NCI-H446 treated with DMSO at 0.1 percent for 48 hours (cell line): ENCODE results near the gene DIPK1B.
"Not testable (repeated sequence)": the region's sequence is repeated elsewhere in the genome, so short reads cannot be mapped to it uniquely, and the experiment has no call there.

Experiments used
- DNase-seq: peaks from one replicate; lab custom pipeline; 2025; lab: John Stamatoyannopoulos, UW

Gene DIPK1B

DNA sequence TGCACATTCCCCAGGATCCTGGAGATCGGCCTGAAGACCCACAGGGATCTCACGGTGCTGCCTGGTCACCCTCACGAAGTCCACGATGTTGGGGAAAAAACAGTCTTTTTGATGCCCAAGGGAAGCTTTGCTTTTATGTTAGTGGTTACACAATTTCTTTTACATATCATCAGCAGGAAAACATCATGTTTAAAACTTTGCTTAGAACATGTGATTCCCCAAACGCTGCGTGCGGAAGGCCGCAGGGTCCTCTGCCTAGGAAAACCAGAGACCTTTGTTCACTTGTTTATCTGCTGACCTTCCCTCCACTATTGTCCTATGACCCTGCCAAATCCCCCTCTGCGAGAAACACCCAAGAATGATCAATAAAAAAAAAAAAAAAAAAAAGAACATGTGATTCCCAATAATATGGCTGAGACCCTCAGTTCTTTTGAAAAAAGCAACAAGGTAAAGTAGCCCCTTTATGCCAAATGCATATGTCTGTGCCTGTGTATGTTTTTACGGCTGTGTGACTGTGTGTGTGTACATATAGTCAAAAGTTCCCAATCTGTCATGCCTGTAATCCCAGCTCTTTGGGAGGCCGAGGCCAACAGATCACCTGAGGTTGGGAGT, 13.6 kb upstream of the DIPK1B start:
- no peak for DNase-seq

- no peak for DNase-seq
Measured at GRCh38 chr9:136700304-136700703, 12.1 kb upstream of the DIPK1B start.

DNA sequence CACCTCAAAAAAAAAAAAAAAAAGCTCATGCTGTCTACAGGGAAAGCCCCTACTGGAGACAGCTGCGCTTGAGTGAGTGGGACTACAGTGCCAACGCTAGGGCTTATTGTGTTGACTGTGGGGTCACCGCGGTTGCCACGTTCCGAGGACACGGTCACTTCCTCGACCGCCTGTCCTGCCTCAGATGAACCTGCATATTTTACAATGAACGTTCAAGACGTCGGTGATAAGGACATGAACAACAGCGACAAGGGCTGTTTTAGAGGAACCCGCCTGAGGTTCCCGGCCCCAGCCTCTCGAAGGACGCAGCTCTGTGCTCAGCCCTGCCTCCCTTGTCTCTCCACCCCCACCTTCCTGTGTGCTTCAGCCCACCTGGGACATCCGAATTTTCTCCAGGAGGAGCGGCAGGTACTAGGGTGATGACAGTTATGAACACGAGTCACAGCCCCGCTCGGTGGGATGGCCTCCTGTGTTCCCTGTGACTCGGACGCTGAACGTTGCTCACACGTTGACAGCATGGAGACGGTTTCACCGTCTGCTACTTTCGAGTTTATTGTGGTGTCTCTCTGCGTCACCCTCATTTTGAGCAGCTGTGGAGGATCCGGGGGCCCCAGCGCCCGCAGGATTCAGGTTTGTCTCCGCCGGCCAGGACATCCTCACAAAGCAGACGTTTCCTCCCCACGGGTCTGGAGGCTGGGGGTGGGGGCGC, 11.3 kb upstream of the DIPK1B start:
- no peak for DNase-seq

GRCh38 chr9:136701668-136702053, 10.7 kb upstream of the DIPK1B start:
- DNase-seq: no peak

DNA sequence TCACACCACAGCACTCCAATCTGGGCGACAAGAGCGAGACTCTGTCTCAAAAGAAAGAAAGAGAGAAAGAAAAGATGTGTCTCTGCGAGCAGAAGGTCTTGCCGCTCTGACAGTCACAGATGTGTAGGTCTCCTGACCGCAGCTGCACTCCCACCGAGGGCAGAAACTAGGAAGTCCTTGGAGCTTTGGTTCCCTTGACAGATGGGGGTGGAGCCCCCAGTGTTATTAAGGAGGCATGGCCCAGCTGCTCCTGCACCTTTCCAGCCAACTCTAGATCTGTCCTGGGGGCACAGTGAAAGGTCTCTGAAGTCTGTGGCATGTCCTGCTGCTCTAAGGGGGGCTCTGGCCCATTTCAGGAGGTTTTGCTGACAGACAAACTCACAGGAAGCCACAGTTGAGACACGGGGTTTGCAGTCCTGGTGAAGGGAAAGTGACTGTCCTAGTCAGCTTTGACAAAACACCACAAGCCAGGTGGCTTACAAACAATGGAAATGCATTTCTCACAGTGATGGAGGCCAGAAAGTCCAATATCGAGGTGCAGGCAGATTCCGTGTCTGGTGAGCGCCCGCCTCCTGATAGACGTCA, 9.0 kb upstream of the DIPK1B start:
- DNase-seq: no peak

GRCh38 chr9:136704741-136705140, 7.6 kb upstream of the DIPK1B start:
- DNase-seq: not testable (repeated sequence)

GRCh38 chr9:136705564-136705963, 6.8 kb upstream of the DIPK1B start:
- no peak for DNase-seq

DNA sequence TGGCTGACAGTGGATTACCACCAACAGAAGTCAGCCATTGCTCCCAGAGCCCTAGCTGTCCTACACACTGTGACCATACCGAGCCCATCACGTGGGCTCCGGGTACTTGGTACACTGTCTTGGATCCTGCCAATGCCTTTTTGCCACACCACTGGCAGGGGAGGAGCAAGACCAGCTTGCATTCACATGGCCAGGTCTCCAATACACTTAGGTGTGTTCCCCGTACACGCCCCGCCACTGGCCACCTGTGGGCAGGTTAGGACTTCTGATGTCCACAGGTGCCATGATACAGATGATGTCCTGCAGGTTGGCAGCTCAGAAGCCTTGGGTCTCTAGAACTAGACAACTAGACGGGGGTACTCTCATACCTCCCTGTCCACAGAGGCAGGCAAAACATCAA, 5.4 kb upstream of the DIPK1B start:
- no peak for DNase-seq

DNA sequence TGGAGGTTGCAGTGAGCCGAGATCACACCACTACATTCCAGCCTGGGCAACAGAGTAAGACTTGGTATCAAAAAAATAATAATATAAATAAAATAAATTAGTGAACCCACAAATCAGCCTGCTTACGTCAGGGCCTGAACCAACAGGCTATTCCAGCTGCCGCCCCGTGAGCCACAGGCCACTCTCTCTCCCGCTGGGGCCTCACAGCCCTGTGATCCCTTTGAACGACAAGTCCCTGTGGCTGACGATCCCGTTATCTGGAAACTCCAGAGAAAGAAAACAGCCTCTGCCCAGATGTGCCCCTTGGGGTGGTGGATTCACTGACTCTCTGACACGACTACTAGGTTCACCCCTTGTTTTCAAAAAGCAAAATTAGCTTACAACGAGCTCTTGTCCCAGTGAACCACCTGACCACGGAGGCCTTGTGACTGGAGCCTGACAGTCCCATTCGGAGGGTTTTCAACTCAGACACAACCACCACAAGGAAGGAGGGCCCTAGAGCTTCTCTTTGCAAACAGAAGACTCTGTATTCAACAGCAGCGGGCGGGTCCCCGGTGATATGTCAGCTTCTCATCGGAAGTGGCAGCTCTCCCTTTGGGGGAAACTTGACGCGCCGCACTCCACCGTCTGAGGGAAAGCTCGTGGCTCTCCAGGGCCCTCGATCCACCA, 4.4 kb upstream of the DIPK1B start:
- no peak for DNase-seq

DNA sequence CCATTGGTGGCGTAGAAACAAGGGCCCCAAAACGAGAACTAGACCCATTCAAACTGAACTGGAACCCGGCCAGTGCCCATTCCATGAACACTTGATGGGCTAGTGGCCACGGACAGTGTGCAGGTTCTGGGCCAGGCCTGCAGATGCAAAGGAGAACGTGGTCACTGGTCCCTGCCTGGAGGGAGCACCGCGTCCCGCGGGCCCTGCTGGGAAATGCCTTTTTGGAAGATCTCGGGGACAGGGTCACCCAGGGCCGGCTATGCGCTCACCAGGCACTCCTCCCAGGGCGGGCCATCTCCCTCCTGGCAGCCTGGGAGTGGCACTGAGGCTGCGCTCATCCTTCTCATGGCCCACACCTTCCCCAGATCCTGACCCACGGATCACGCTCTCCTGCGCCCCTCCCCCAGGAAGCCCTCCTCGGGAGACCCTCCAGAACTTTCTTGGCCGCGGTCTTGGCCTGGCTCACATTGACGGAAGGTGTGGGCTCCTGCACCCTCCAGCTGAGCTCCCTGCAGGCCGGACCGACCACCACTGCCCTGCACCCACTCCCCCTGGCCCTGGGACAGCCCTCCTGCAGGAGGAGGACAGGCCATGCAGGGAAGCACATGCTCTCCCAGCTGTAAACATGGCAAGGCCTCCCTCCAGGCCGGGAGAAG, 2.8 kb upstream of the DIPK1B start:
- DNase-seq: no peak

- no peak for DNase-seq
Measured at GRCh38 chr9:136710543-136710942, 1.8 kb upstream of the DIPK1B start.

DNA sequence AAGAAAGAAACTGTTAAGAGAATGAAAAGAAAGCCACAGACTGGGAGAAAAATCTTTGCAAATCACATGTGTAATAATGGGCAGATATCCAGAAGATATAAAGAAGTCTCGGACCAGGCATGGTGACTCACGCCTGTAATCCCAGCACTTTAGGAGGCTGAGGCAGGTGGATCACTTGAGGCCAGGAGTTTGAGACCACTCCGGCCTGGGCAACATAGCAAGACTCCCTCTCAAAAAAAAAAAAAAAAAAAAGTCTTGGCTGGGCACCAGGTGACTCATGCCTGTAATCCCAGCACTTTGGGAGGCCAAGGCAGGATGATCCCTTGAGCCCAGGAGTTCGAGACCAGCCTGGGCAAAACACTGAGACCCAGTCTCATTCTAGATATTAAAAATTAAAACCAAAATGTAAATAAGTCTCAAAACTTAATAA, 1.1 kb upstream of the DIPK1B start:
- not testable (repeated sequence) for DNase-seq

- no peak for DNase-seq
Measured at GRCh38 chr9:136712690-136713544, 545 bp downstream of the DIPK1B start.

DNA sequence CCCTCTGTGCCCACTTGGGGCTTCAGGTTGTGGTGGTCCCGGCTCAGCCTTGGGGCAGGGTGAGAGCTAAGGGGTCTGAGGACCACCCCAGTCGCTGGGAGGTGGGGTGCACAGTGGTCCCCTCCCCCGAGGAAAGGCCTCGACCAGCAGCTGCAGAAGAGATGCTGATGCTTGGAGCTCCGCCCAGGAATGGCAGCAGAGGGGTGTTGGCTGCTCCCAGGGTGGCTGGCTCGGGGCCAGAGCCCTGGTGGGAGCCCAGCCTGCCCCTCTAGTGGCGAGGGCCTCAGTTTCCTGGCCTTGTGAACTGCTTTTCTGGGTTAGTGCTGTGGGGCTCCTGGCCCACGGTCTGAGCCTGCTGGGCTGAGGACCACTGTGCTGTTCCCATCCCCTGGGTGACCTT, 1.2 kb downstream of the DIPK1B start:
- peak; percentile 1 for DNase-seq

DNA sequence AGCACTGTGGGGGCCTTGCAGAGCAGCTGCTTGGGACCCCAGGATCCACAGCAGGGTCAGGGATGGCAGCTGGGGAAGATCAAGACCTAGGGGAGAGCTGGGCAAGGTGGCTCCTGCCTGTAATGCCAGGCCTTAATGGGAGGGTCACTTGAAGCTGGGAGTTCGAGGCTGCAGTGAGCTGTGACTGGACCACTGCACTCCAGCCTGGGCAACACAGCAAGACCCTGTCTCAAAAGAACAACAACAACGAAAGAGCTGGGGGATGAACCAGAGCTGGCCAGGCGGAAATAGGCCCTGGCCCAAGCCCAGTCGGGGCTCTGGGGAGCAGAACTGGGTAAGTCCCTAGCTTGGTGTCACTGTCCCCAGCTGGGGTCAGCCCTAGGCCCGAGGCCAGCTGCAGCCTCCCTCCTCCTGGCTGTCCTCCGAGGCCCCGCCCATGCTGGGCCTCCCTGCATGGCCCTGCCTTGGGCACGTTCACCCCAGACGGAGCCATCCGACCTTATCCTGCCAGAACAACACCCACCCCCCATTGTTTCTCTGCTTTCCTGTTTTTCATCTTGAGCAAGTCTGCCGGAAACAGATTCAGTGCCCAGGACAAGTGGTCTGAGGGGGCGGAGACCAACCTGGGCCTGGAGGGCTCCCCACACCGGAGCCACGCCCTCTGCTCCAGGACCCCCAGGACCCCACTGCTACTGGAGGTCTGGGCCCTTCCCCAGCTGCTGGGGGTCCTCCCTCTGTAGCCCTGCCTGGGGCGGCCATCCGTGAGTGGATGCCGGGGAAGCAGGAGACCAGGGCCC, 1.9 kb downstream of the DIPK1B start:
- DNase-seq: no peak

- DNase-seq: no peak
Measured at GRCh38 chr9:136714893-136715274, 2.5 kb downstream of the DIPK1B start.

- DNase-seq: no peak
Measured at GRCh38 chr9:136717399-136717798, 5.0 kb downstream of the DIPK1B start.

- no peak for DNase-seq
Measured at GRCh38 chr9:136718345-136719194, 6.2 kb downstream of the DIPK1B start.

DNA sequence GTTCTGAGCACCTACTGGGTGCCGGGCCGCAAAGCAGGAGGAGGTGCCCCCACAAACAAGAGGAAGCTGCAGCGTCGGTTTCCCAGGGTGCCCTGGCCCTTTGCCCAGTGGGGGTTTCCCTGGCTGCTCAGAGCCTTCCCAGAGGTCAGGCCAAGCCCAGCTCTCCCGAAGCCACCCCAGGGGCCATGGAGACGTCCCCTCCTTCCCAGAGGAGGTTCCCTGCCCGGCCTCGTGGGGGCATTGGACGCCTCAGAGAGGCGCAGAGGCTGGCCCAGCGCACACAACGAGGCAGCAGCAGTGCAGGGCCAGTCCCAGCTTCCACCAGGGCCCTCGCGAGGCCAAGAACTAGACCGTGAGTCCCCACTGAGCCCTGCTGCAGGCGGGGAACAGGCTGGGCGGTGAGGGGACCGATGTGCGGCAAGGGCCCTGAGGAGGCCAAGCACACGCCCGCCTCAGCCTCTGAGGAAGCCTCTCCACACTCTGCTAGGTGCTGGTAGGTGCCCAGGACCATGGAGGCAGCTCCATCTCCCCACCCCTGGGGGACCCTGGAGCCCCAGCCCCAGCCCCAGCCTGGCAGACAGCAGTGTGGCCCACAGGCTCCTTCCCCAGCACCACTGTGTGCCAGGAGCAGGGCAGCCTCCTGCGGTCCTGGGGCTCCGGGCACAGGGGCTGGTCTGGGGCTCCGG, 7.0 kb downstream of the DIPK1B start:
- no peak for DNase-seq
